CD8-positive, alpha-beta memory T cell (primary cell): Measurements from ENCODE around the gene DCTN5. TPM values are rescaled to one million over a fixed set of nuclear protein-coding genes. Genes with fewer than 3 reads are reported as not detected.

ENCODE experiments used
- CTCF ChIA-PET: fragments of 350-600 bp; sonication (Branson Sonifier 250); formaldehyde crosslinking; loops from one replicate; lab custom pipeline; 2021; ENCODE audit warnings: antibody characterized with exemption; lab: Charles Lee
- POLR2A ChIA-PET: fragments of 350-600 bp; sonication (Branson Sonifier 250); formaldehyde crosslinking; loops from one replicate; lab custom pipeline; 2021; ENCODE audit warnings: antibody characterized with exemption; lab: Charles Lee
- DNase-seq, 5 donors: peaks; one replicate each; pipeline versions ENCODE4 v3.0.0 to v3.0.0-alpha.2; 2020 to 2022; ENCODE audit warnings: mixed read lengths in 1 of 5
- H3K27ac ChIP-seq: one replicate; pipeline ENCODE4 v1.7.0; 2013; ENCODE audit warnings: low read depth, mild to moderate bottlenecking, low read length, moderate library complexity
- H3K27me3 ChIP-seq: 2 replicates; pipeline ENCODE4 v1.7.0; 2013; ENCODE audit warnings: low read length, mild to moderate bottlenecking; ENCODE audit not compliant: insufficient read depth, poor library complexity, severe bottlenecking
- H3K36me3 ChIP-seq: 2 replicates; pipeline ENCODE4 v1.7.0; 2013; ENCODE audit warnings: mild to moderate bottlenecking, low read length, moderate library complexity; ENCODE audit not compliant: insufficient read depth
- H3K4me1 ChIP-seq: 2 replicates; pipeline ENCODE4 v1.7.0; 2013; ENCODE audit warnings: mild to moderate bottlenecking, low read length, moderate library complexity; ENCODE audit not compliant: insufficient read depth
- H3K4me3 ChIP-seq: 2 replicates; pipeline ENCODE4 v1.7.0; 2013; ENCODE audit warnings: mild to moderate bottlenecking, low read length
- H3K9me3 ChIP-seq: 2 replicates; pipeline ENCODE4 v1.7.0; 2013; ENCODE audit warnings: mild to moderate bottlenecking, low read length
- H3K27ac Mint-ChIP-seq, 8 donors: one replicate each; pipeline ENCODE4 v1.8.0; 2020 to 2021; ENCODE audit warnings: mixed read lengths in 8 of 8, mild to moderate bottlenecking in 6 of 8, inconsistent platforms in 3 of 8, moderate library complexity in 3 of 8
- H3K27me3 Mint-ChIP-seq, 2 donors: one replicate each; pipeline ENCODE4 v1.8.0; 2020 to 2021; ENCODE audit warnings: mixed read lengths in 2 of 2, mild to moderate bottlenecking in 1 of 2, moderate library complexity in 1 of 2
- H3K36me3 Mint-ChIP-seq, 3 donors: one replicate each; pipeline ENCODE4 v1.8.0; 2020 to 2021; ENCODE audit warnings: mixed read lengths in 3 of 3, inconsistent platforms in 1 of 3, mild to moderate bottlenecking in 1 of 3
- H3K4me1 Mint-ChIP-seq, 3 donors: one replicate each; pipeline ENCODE4 v1.8.0; 2020 to 2021; ENCODE audit warnings: mixed read lengths in 3 of 3, inconsistent platforms in 1 of 3, mild to moderate bottlenecking in 1 of 3
- H3K4me3 Mint-ChIP-seq, 7 donors: one replicate each; pipeline ENCODE4 v1.8.0; 2020 to 2021; ENCODE audit warnings: mixed read lengths in 7 of 7, mild to moderate bottlenecking in 6 of 7, moderate library complexity in 4 of 7, inconsistent platforms in 2 of 7
- H3K9me3 Mint-ChIP-seq, 5 donors: one replicate each; pipeline ENCODE4 v1.8.0; 2020 to 2022; ENCODE audit warnings: mixed read lengths in 5 of 5, mild to moderate bottlenecking in 3 of 5, moderate library complexity in 2 of 5, inconsistent platforms in 1 of 5
- polyA plus RNA-seq: library from polyadenylated mRNA; unstranded; fragments of 300-500 nt; fragmentation: Illumina TruSeq; gene quantifications from one replicate; pipeline ENCODE4 v1.2.3, GENCODE V29; 2021
- total RNA-seq, 2 experiments: library from RNA; stranded (reverse); gene quantifications; one replicate each; pipeline ENCODE4 v1.2.3, GENCODE V29; 2021

The DCTN5 gene
- total and polyA plus RNA-seq, 3 experiments from 2014 or later: 65.1 to 104 (median 99.1) TPM

- Mint-ChIP-seq H3K4me3 (no peak overlapping the region), H3K4me1 (peaks cover 3 to 4% (median 3%) of the 10 kb centered on the region in 3 donors), H3K27ac (no peak overlapping the region), H3K27me3 (peaks cover 25 to 39% of the 10 kb centered on the region in 2 donors), H3K9me3 (peaks cover 10 to 18% (median 13%) of the 10 kb centered on the region in 5 donors), H3K36me3 (peaks cover 0 to 6% (median 3%) of the 10 kb centered on the region in 3 donors)
- POLR2A ChIA-PET: no interaction called here
- H3K27me3 ChIP-seq: no peaks in the 10 kb centered on the region
- H3K4me3 ChIP-seq: no peak overlapping the region
- H3K27ac ChIP-seq: no peak overlapping the region
- no peaks in the 10 kb centered on the region for H3K36me3 ChIP-seq
- H3K4me1 ChIP-seq: no peaks in the 10 kb centered on the region
- H3K9me3 ChIP-seq: no peaks in the 10 kb centered on the region
- DNase-seq: no peak
- CTCF ChIA-PET: no interaction called here
Measured at GRCh38 chr16:23726710-23727109, 85.4 kb downstream of the DCTN5 start.

Other genes with a start within 250 kb of the DCTN5 start
- 10 to 100 TPM; 15.8 to 17.9 TPM for gene COG7, start 188.3 kb upstream of the DCTN5 start, total RNA-seq
- 13.9 TPM for gene COG7, start 188.3 kb upstream of the DCTN5 start, polyA plus RNA-seq
- gene GGA2, start 131.0 kb upstream of the DCTN5 start, total RNA-seq: 10 to 100 TPM; 63.5 to 70.1 TPM
- gene GGA2, start 131.0 kb upstream of the DCTN5 start, polyA plus RNA-seq: 52.3 TPM
- gene EARS2, start 84.1 kb upstream of the DCTN5 start, total RNA-seq: 10 to 100 TPM; 26.9 to 28.5 TPM
- gene EARS2, start 84.1 kb upstream of the DCTN5 start, polyA plus RNA-seq: 14.1 TPM
- gene UBFD1, start 83.7 kb upstream of the DCTN5 start, total RNA-seq: 10 to 100 TPM; 58.5 to 60.1 TPM
- 12.8 TPM for gene UBFD1, start 83.7 kb upstream of the DCTN5 start, polyA plus RNA-seq
- 100 to 1,000 TPM; 163 to 167 TPM for gene NDUFAB1, start 45.1 kb upstream of the DCTN5 start, total RNA-seq
- gene NDUFAB1, start 45.1 kb upstream of the DCTN5 start, polyA plus RNA-seq: 217 TPM
- gene PALB2, start 156 bp upstream of the DCTN5 start, total RNA-seq: 10 to 100 TPM; 27.7 to 27.8 TPM
- gene PALB2, start 156 bp upstream of the DCTN5 start, polyA plus RNA-seq: 9.3 TPM
- 10 to 100 TPM; 48.3 to 49.7 TPM for gene PLK1, start 37.4 kb downstream of the DCTN5 start, total RNA-seq
- 0.41 TPM for gene PLK1, start 37.4 kb downstream of the DCTN5 start, polyA plus RNA-seq
- not detected for gene ERN2, start 71.8 kb downstream of the DCTN5 start, total RNA-seq
- gene ERN2, start 71.8 kb downstream of the DCTN5 start, polyA plus RNA-seq: not detected
- gene CHP2, start 113.6 kb downstream of the DCTN5 start, total RNA-seq: not detected
- not detected for gene CHP2, start 113.6 kb downstream of the DCTN5 start, polyA plus RNA-seq
- gene PRKCB, start 194.5 kb downstream of the DCTN5 start, total RNA-seq: 10 to 100 TPM; 96.5 to 98.2 TPM
- 136 TPM for gene PRKCB, start 194.5 kb downstream of the DCTN5 start, polyA plus RNA-seq